Activated T-helper 1 cell treated with Interleukin-2 at 50 U/mL for 16 hours (primary cell): ENCODE data around the gene NUP62.
"Not testable (repeated sequence)": the region's sequence is repeated elsewhere in the genome, so short reads cannot be mapped to it uniquely, and the experiment has no call there.

ENCODE experiments used
- DNase-seq: peaks from one replicate; pipeline ENCODE4 v3.0.0-alpha.2; 2020; ENCODE audit warnings: low read depth

NUP62 gene, protein sequence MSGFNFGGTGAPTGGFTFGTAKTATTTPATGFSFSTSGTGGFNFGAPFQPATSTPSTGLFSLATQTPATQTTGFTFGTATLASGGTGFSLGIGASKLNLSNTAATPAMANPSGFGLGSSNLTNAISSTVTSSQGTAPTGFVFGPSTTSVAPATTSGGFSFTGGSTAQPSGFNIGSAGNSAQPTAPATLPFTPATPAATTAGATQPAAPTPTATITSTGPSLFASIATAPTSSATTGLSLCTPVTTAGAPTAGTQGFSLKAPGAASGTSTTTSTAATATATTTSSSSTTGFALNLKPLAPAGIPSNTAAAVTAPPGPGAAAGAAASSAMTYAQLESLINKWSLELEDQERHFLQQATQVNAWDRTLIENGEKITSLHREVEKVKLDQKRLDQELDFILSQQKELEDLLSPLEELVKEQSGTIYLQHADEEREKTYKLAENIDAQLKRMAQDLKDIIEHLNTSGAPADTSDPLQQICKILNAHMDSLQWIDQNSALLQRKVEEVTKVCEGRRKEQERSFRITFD

DNA sequence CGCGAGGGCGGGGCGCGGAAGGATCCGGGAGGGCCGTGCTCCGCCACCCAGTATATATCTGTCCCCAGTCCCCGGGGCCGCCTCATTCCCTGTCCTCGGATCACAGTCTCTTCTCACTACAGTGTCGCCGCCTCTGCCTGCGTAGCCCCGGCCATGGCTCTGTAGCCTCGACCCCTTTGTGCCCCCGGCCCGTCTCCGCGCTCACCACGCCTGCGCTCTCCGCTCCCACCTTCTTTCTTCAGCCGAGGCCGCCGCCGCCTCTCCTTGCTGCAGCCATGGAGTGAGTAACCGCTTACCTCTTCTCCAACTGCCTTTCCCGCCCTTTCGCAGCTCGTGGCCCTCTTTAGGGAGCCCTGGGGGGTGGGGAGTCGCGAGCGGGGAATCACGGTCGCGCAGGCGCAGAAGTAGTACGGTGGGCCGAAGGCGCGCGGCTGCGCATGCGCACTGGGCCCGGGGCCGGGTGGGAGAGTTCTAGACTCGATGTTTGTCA, at the start of gene NUP62, which contains the start of gene ATF5:
TSS of gene NUP62 (minus strand) at position 384 of the 490 bp plus-strand sequence. CDS start 19,697 bp downstream, outside the sequence.
TSS of gene ATF5 (plus strand) at position 85 of the 490 bp plus-strand sequence. CDS start 1,646 bp downstream, outside the sequence.
- peak; percentile 86 for DNase-seq

DNA sequence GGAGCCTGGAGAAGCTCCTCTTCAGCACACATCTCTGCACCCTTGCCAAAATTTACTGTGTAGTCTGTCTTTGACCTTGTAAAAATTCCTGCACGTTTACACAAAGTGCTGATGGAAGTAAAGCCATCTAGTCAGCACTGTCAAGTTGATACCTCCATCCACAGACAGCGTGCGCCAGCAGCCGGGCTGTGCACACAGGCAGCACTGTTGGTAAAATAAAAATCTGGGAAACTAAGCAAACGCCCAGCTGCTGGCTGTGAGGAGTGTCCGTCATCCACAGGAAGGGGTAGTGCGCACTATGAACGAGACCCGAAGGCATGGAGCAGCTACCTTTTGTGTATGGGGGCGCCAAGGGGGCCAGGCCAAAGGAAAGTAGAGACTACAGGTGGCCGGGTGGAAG, 49.0 kb upstream of the NUP62 start:
- DNase-seq: no peak

DNA sequence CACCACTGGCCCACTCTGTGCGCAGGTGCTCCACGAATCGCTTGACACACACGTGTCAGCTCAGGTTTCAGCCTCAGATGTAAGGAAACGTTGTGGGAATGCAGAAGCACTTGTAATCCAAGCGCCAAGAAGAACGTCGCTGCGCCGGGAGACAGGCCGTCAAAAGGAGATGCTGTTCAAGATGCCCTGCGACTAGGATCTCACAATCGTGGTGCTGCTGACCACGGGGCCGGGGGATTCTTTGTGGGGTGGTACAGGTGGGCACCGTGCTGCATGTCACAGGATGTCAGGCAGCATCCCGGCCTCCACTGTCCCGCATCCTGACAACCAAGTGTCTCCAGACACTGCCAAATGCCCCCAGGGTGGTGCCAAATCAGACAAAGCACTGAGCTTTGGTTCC, 48.6 kb upstream of the NUP62 start:
- no peak for DNase-seq

DNA sequence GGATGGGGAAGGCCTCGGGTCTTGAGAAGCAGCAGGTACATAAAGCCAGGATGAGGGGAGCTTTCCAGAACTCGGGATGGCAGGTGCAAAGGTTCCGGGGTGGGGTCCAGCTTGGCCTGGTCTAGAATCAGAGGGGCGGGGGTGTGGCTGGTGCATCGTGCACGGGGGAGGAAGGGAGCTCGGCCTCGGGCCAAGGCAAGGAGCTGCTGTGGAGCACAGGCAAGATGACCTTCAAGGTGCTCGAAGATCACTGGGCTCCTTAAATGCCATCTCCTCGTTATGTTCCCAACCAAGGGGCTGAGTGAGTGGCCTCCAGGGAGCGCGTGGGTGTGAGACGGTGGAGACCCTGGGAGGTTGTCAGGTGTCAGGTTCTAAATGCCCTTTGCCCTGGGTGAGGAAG, 47.8 kb upstream of the NUP62 start:
- DNase-seq: no peak

DNA sequence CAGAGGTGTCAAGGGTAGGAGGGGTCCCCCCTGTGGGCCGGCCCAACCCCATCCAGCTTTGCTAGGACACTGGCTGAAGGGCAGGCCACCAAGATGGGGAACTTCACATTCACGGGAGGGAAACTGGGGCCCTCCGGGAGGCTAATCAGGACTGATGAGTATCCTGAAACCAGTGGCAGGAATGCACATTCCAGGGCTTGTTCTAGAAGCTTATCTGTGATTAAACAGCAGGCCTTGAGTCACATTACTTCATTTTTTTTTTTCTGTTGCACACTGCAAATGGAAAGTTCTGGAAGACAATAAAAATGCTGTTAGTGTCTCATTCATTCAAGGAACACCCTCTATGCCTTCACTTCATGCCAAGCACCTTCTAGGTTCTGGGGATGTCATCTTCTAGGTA, 47.2 kb upstream of the NUP62 start:
- DNase-seq: no peak

DNA sequence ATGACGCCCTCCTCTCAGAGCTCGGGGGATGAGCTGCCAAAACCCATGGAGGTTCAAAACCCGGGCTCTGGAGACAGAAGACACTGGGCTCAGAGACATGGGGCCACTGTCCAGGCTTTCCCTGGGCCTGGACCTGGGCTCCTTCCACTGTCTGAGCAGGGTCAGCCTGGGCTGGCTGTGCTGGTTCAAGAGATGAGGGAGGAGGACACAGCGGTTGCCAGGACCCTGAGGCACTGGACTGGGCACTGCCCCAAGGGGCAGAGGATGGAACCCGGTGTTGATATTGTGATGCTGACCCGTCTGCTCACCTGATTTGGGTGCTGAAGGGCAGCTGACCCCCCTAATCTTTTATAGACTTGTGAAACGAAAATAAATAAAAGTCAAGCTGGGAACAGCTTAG, 45.7 kb upstream of the NUP62 start:
- no peak for DNase-seq

DNA sequence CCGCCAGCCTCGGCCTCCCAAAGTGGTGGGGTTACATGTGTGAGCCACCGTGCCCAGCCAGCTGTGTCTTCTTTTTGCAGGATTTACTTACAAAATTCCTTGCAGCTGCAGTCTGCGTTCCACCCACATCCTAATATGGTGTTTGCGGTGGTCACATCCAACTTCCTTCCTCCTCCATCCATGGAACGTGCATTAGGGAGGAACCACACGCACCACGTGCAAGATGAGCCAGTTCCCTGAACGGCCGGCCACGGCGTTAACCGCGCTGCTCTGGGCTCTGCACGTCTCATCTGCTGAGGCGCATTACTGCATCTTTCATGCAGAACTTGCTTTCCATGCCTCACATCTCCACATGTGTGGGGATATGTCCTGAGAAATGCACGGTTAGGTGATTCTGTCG, 44.7 kb upstream of the NUP62 start:
- DNase-seq: no peak

DNA sequence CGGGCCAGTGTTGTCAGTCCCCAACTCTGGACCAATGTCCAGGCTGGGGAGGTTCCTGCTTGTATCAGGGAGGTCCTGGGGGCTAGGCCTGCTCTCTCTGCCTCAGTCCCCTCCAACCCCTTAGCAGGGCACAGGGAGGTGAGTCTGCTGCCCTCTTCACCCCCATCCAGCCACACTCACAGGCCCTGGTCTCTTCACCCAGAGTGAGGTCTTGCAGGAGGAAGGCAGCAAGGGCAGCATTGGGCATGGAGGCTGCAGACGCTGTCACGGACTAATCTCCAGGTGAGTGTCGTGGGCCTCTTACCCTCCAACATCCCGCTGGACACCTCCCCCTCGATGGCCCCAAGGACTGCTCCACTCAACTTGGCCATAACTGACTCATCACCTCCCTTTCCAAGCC, 43.5 kb upstream of the NUP62 start:
- no peak for DNase-seq

DNA sequence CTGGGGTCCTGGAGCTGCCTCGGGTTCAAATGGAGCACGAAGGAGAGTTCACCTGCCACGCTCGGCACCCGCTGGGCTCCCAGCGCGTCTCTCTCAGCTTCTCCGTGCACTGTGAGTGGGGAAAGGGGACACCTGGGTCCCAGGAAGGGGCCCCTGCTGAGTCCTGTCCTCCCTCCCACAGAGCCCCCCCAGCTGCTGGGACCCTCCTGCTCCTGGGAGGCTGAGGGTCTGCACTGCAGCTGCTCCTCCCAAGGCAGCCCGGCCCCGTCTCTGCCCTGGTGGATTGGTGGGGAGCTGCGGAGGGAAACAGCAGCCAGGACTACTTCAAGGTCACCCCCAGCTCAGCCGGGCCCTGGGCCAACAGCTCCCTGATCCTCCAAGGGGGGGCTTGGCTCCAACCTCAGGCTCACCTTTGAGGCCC, 42.7 kb upstream of the NUP62 start:
- DNase-seq: no peak

DNA sequence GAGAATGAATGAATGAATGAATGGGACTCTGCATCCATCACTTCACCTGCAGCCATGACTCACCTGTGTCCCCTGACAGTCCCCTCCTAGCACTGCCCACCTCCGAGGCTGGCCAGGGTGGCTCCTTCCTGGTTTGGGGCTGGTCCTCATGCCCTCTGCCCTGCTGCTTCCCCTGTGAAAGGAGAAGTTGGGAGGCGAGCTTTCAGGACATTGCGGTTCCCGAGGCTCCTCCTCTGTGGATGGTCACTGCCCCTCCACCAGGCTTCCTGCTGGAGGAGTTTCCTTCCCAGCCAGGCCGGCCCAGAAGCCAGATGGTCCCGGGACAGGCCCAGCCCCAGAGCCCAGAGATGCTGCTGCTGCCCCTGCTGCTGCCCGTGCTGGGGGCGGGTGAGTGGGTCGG, 40.1 kb upstream of the NUP62 start:
- DNase-seq: not testable (repeated sequence)

DNA sequence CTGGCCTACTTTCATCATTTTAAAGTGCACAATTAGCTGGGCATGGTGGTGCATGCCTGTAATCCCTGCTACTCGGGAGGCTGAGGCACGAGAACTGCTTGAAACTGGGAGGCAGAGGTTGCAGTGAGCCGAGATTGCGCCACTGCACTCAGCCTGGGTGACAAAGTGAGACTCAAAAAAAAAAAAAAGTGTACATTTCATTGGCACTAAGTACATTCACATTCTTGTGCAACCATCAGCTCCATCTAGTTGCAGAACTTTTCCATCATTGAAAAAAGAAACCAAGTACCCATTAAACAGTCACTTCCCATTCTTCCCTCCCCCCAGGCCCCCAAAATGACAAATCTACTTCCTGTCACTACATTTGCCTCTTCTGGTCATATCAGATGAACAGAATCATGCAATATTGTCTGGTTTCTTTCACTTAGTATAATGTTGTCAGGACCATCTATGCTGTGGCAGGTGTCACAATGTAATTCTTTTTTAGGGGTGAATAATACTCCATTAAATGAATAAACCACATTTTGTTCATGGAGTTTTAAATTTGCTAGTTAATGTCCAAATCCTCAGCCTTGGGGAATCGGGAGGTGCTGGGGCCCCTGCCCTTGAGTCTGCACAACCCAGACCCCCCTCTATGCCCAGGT, 39.1 kb upstream of the NUP62 start:
- no peak for DNase-seq

DNA sequence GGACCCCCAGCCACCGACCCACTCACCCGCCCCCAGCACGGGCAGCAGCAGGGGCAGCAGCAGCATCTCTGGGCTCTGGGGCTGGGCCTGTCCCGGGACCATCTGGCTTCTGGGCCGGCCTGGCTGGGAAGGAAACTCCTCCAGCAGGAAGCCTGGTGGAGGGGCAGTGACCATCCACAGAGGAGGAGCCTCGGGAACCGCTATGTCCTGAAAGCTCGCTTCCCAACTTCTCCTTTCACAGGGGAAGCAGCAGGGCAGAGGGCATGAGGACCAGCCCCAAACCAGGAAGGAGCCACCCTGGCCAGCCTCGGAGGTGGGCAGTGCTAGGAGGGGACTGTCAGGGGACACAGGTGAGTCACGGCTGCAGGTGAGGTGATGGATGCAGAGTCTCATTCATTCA, 31.7 kb upstream of the NUP62 start, which contains the start of gene SIGLEC11:
TSS of gene SIGLEC11 (minus strand) at position 193 of the 400 bp plus-strand sequence. CDS start at position 102, 91 bp downstream.
- DNase-seq: not testable (repeated sequence)

DNA sequence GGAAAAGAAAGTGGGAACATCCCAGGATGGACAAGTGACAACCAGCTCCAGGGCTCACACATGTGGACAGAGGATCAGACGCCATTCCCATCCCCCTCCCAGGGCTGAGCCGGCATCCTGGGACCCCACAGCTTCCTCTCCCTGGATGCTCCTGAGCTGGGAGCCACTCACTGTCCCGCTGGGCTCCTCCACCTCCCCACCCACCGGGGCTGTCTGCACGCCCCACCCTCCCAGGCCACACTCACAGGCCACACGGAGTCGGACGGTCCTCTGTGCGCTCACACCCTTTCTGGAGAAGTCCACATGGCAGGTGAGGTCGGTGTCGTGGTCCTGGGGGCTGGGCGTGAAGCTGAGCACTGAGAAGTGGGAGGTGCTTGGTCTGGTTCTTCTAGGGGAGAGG, 30.6 kb upstream of the NUP62 start:
- DNase-seq: not testable (repeated sequence)

DNA sequence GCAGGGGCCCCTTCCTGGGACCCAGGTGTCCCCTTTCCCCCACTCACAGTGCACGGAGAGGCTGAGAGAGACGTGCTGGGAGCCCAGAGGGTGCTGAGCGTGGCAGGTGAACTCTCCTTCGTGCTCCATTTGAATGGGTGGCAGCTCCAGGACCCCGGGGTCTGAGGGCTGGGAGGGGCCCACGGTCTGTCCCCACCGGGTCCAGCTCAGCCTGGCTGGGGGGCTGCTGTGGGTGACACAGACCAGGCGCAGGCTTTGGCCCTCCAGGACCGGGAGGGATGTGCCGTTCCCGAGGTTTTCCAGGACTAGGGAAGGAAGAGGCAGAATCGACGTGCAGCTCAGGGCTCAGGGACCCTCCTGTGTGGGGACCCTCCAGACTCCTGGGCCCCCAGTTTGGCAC, 29.3 kb upstream of the NUP62 start:
- not testable (repeated sequence) for DNase-seq

DNA sequence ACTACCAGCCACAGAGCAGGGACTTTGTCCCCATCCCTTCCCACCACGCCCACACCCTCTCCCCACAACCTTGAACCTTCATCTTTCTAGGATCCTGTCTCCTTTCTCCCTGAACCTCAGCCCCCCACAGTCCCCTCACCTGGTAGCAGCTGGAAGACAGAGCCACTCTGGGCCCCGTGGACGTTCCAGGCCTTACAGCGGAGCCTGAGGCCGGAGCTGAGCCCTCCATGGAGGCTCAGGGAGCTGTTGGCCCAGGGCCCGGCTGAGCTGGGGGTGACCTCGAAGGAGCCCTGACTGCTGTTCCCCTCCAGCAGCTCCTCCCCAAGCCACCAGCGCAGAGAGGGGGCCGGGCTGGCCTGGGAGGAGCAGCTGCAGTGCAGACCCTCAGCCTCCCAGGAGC, 28.8 kb upstream of the NUP62 start:
- not testable (repeated sequence) for DNase-seq

DNA sequence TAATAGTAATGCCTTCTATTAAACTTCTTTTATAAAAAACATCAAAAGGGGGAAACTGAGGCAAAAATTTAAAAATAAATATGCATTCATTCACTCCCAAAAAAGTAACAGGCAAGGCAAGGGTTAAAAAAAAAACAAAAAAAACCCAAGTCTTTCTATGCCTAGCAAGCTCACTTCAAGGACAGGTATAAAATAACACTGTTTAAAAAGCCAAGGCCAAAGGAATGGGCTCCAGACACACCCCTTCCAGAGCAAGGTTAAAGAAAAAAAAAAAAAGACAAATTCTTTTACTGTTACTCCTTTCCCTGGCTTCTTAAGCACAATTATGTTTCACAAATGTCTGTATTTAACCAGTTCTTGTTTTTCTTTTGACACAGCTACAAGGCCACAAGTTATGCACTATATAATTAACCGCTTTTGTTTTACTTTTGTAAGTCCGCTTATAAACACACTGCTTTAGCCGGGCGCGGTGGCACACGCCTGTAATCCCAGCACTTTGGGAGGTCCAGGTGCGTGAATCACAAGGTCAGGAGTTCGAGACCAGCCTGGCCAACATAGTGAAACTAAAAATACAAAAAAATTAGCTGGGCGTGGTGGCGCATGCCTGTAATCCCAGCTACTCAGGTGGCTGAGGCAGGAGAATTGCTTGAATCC, 28.1 kb upstream of the NUP62 start:
- no peak for DNase-seq

DNA sequence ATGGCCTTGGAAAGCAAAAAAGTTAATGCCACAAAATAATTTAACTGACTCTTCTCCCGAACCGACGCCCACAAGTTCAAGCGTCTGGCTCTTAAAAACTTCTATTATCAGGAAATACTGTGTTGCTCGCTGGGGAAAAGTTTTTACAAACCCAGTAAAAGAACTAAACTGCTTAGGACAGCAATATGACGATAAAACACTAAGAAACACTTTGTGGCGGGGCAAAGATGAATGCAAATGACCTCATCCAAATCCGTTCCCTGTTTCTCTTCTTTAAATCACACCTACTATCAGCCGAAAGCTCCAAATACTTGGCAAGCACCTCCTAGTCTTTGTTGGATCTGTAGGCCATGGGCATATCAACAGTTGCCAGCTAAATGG, 26.8 kb upstream of the NUP62 start:
- DNase-seq: no peak

DNA sequence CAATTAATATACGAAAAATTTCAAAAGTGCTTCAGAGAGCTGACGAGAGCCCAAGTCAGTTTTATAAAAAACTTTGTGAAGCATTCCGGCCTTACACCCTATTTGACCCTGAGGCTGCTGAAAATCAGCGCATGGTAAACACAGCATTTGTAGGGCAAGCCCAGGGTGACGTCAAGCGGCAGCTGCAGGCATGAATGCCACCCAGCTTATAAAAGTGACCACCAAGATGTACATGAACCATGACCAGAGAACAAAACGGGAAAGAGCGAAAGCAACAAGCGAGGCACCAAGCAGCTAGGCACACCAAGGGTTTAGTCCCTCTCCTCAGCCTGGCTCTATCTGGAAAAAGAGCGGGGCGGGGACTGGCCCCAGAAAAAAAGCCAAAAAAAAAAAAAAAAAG, 25.6 kb upstream of the NUP62 start:
- no peak for DNase-seq

DNA sequence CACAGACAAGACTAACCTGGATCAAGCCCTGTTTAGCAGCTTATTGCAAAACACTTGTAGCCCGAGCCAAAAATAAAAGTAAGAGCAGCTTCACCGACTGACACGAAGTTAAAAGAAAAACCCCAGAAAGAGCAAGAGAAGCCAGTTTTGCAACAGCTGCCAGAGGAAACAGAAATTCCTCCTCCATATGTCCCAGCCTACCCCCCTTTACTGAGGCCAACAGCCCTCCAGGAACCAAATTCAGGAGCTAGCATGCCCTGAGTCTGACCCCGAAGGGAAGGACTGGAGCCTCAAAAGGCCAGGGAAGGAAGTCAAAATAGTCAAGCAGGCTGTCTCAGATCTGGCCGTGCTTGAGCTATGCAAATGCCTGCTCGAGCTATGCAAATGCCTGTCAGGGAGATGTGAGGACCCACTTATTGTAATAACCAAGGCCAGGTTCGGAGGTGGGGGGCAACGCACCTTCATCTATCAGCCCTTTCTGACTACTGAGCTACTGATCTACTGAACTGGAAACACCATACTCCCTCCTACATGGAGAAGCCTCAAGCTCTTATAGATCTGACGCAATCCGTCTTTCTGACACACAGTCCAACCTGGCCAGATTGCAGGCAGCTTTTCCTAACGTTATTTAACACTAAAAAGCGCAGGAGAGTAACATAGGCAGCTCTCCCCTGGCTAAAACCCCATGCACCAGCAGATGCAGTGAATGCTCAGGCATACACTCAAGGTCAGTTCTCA, 25.0 kb upstream of the NUP62 start:
- no peak for DNase-seq

DNA sequence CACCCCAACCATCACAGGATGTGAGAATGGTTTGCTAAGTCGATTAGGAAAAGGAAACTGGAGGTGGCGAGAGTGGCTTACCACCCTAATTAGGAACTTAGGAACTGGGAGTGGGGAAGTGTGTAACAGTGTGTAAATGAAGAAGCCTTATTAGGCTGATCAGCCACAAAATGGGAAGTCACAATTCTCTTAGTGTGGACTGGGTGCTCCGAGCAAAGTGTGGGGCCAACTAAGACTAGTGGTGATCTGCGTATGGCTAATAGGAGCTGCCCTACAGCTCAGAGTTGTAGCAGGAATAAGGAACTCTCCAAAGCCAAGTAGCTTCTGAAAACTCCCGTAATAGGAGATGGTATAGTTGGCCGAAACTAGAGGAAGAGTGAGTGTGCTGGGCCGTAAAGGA, 24.1 kb upstream of the NUP62 start:
- no peak for DNase-seq

DNA sequence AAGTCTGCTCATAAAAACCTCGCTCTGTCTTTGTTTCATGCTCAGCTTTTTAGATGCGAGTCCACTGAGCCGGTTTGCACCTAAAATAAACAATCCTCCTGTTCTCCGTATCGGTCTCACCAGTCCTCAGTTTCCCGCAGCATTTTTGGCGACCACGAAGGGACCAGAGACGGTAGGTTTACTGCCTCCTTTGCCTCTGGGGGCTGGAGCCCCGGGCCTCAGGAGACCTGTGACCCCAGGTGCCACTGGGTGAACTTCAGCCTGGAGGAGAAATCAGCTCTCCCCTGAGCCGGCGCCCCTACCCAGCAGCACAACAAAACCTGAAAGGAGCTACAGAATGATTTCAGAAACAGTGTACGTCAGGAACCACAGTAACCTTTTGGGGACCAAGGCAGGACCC, 23.6 kb upstream of the NUP62 start:
- no peak for DNase-seq

DNA sequence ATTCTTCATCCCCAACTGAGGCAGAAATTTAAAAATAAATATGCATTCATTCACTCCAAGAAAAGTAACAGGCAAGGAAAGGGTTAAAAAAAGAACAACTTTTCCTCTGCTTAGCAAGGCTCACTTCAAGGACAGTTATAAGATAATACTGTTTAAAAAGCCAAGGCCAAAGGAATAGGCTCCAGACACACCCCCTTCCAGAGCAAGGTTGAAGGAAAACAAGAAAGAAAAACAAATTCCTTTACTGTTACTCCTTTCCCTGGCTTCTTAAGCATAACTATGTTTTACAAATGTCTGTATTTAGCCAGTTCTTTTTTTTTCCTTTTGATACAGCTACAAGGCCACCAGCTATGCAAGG, 23.2 kb upstream of the NUP62 start:
- DNase-seq: no peak
